OCI-LY7 (cell line): Measurements from ENCODE around the gene ARMC7. TPM values are rescaled to one million over a fixed set of nuclear protein-coding genes. Genes with fewer than 3 reads are reported as not detected.

Experiments
- BruUV-seq: library from RNA; stranded (reverse); fragments of 400-500 nt; replicated peaks from 2 replicates; lab custom pipeline; 2021; lab: Mats Ljungman, UMichigan
- CTCF ChIA-PET: fragments of 300-600 bp; sonication (Branson Sonifier 250); formaldehyde crosslinking; loops from one replicate; lab custom pipeline; 2022; ENCODE audit warnings: antibody characterized with exemption; ENCODE audit not compliant: unreplicated experiment; lab: Charles Lee
- POLR2A ChIA-PET: fragments of 300-600 bp; sonication (Branson Sonifier 250); formaldehyde crosslinking; loops from one replicate; lab custom pipeline; 2022; ENCODE audit warnings: antibody characterized with exemption; lab: Charles Lee
- DNase-seq: peaks from one replicate; pipeline ENCODE4 v3.0.0-alpha.2; 2015; ENCODE audit warnings: low spot score
- H2AFZ ChIP-seq: fragments of 200-600 bp; sonication (generic), shearing (Covaris generic); 2 replicates; pipeline ENCODE4 v1.6.1; 2014; ENCODE audit warnings: mild to moderate bottlenecking, antibody characterized with exemption, low read length, moderate library complexity
- H3K27ac ChIP-seq: fragments of 200-600 bp; sonication (generic); 2 replicates; pipeline ENCODE4 v1.5.1; 2014; ENCODE audit warnings: mixed run types, low read depth, mild to moderate bottlenecking, moderate library complexity, low read length, inconsistent platforms; ENCODE audit not compliant: poor library complexity, severe bottlenecking
- H3K36me3 ChIP-seq: fragments of 200-600 bp; sonication (generic); 2 replicates; pipeline ENCODE4 v1.6.1; 2014; ENCODE audit warnings: mild to moderate bottlenecking, antibody characterized with exemption, low read length, moderate library complexity, mixed read lengths; ENCODE audit not compliant: insufficient read depth
- H3K4me1 ChIP-seq: fragments of 200-600 bp; sonication (generic); 2 replicates; pipeline ENCODE4 v1.5.1; 2014; ENCODE audit warnings: mild to moderate bottlenecking, low read length; ENCODE audit not compliant: insufficient read depth, poor library complexity, severe bottlenecking
- H3K4me2 ChIP-seq: fragments of 200-600 bp; sonication (generic); 2 replicates; pipeline ENCODE4 v1.6.1; 2014; ENCODE audit warnings: mild to moderate bottlenecking, low read length
- H3K4me3 ChIP-seq: fragments of 200-600 bp; sonication (generic); 2 replicates; pipeline ENCODE4 v1.5.1; 2014; ENCODE audit warnings: mild to moderate bottlenecking, low read depth, low read length; ENCODE audit not compliant: poor library complexity, severe bottlenecking
- H3K79me2 ChIP-seq: fragments of 200-600 bp; sonication (generic); 2 replicates; pipeline ENCODE4 v1.6.1; 2016; ENCODE audit warnings: low read depth, mild to moderate bottlenecking, low read length, moderate library complexity, mixed read lengths; ENCODE audit not compliant: insufficient read depth
- H3K9me2 ChIP-seq: fragments of 200-600 bp; sonication (generic); 2 replicates; pipeline ENCODE4 v1.6.1; 2016; ENCODE audit warnings: mild to moderate bottlenecking, low read length, mixed read lengths; ENCODE audit not compliant: insufficient read depth
- H3K9me3 ChIP-seq: fragments of 200-600 bp; sonication (generic); 2 replicates; pipeline ENCODE4 v1.6.1; 2014; ENCODE audit warnings: mild to moderate bottlenecking, mixed run types, low read length, mixed read lengths
- H4K20me1 ChIP-seq: fragments of 200-600 bp; sonication (generic); 2 replicates; pipeline ENCODE4 v1.6.1; 2014; ENCODE audit warnings: mild to moderate bottlenecking, antibody characterized with exemption, low read length, moderate library complexity, mixed read lengths; ENCODE audit not compliant: insufficient read depth
- EZH2phosphoT487 ChIP-seq: fragments of 200-600 bp; sonication (generic); IDR thresholded peaks from 2 replicates; pipeline ENCODE4 v1.6.1; 2018; ENCODE audit warnings: low read depth, borderline replicate concordance, mild to moderate bottlenecking, mixed run types, antibody characterized with exemption, low read length, moderate library complexity, mixed read lengths
- intact Hi-C: fragments of 100-400 bp; cut with micrococcal nuclease; formaldehyde crosslinking; loops from one replicate; pipeline ENCODE4 v1.10.0; 2022; ENCODE audit not compliant: unreplicated experiment
- total RNA-seq, 2 experiments: library from RNA; depleted of rRNA in 1 of 2; stranded (reverse); fragments of >200 nt in 1 of 2; shearing (Covaris generic) in 1 of 2; gene quantifications; 2 replicates each; pipeline ENCODE4 v1.2.3, GENCODE V29; 2014 to 2022
- TF ChIP-seq, protein P1 (sequence below): fragments of 200-600 bp; sonication (generic); conservative IDR thresholded peaks from 2 replicates; pipeline ENCODE4 v1.5.1; 2014; ENCODE audit warnings: mild to moderate bottlenecking, antibody characterized with exemption, low read length, moderate library complexity, mixed read lengths

Gene ARMC7
- total RNA-seq, 2 experiments from 2014 or later: 7.1 to 19.9 TPM

DNA sequence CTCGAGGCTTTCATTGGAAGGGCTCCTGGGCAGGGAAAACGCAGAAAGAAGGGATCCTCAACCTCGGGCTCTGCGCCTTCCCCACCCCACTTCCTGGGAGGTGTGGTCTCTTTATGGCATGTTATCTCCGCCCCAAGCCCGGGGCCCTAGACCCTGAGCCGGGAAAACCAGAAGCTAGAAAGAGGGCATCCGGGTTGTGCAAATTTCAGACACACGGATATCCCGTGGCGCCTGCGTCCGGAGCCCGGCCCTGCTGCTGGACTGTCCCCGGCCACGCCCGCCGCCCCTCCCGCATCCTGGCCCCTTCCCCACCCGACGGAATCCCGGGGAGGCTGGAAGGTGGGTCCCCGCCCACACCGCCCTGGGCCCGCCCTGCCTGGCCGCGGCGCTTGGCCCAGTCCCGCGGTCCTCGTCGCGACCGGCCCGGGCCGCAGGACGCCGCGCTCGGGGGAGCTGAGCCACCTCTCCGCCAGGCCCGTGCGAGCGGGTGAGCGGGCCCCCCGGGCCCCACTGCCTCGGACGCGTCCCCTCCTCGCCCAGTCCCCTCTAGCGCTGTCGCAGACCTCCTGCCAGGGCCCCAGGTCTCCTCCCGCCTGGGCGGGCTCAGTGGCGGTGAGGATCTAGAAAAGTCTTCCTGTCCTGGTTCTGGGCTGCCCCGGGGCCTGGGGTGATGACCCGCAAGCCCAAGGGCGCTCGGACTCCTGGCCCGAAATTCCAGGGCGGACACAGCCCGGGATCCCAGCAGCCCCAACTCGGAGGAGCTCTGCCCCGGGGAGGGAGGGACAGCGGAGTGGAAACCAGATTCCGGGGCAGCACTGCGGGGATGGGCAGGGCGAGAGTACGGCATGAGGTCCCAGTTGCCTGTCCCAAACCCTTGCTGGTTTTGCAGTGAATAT, 22.0 kb upstream of the ARMC7 start, which contains the start of gene SLC16A5:
TSS of gene SLC16A5 (plus strand) at position 397 of the 896 bp plus-strand sequence. CDS start 5,683 bp downstream, outside the sequence.
- POLR2A ChIA-PET: no interaction called here
- peak within 1 kb of the TSS; percentile 64; the same call in 1 of the 2 replicates for H2AFZ ChIP-seq
- BruUV-seq: no TSS peak
- H3K36me3 ChIP-seq: no peaks in the 10 kb centered on the region
- no peak within 1 kb of the TSS for H3K4me3 ChIP-seq
- H3K9me3 ChIP-seq: no peaks in the 10 kb centered on the region
- CTCF ChIA-PET: no interaction called here
- peaks cover 19% of the 10 kb centered on the region for H3K4me1 ChIP-seq
- H3K4me2 ChIP-seq: peak within 1 kb of the TSS; percentile 10; the same call in 1 of the 2 replicates
- intact Hi-C loops: no loop called here
- TF ChIP-seq, protein P1, sequence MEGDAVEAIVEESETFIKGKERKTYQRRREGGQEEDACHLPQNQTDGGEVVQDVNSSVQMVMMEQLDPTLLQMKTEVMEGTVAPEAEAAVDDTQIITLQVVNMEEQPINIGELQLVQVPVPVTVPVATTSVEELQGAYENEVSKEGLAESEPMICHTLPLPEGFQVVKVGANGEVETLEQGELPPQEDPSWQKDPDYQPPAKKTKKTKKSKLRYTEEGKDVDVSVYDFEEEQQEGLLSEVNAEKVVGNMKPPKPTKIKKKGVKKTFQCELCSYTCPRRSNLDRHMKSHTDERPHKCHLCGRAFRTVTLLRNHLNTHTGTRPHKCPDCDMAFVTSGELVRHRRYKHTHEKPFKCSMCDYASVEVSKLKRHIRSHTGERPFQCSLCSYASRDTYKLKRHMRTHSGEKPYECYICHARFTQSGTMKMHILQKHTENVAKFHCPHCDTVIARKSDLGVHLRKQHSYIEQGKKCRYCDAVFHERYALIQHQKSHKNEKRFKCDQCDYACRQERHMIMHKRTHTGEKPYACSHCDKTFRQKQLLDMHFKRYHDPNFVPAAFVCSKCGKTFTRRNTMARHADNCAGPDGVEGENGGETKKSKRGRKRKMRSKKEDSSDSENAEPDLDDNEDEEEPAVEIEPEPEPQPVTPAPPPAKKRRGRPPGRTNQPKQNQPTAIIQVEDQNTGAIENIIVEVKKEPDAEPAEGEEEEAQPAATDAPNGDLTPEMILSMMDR: no peak
- TF ChIP-seq EZH2phosphoT487: no peak
- no peak for DNase-seq
- H3K27ac ChIP-seq: no peak within 1 kb of the TSS
- no peaks in the 10 kb centered on the region for H3K9me2 ChIP-seq
- no peaks in the 10 kb centered on the region for H3K79me2 ChIP-seq
- no peaks in the 10 kb centered on the region for H4K20me1 ChIP-seq

DNA sequence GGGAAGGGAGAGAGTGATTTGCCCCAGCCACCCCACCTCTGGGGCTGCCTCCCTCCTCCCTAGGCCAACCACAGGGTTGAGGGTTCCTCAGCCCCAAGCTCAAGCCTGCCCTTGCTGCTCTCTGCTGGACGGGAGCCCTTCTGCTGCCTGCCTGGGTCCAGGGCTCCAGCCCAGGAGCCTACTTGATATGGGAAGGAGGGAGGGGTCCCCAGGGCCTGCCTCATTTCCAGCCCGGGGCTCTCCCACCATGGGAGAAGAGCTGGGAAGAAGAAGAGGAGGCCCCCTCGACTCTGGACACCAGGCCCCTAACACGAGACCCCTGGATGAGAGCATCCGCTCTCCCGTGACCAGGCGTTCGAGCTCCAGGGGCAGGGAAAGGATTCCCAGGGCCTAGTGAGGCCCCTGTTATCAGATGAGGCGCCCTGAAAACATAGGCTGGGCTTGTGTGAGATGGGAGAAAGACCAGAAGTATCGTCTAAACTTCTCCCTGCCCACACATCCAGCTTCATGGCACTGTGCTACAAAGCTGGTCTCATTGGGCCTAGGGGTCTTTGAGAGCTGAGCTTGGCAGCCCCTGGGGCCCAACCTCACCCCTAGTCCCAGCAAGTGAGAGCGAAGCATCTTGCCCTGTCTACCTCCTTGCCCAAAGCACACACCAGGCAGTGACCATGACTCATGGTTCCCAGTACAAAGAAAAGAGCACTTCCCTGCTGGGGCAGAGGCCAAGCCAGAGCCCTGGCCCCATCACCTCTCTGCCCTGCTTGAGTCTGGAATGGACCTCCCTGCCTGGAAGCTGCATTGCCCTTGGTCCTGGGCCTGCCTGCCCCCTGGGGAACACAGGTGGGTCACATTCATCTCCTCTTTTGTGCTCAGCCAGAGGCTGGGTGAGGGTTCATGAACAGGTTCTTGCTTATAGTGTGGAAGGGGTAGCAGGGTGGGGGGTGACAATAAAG, 21.0 kb upstream of the ARMC7 start:
- intact Hi-C loops: no loop called here
- no peak for TF ChIP-seq EZH2phosphoT487
- TF ChIP-seq, protein P1: no peak
- H3K9me3 ChIP-seq: no peaks in the 10 kb centered on the region
- POLR2A ChIA-PET: interaction anchor here (0.6 to 0.7 kb wide), 2 partner anchors 22 to 1513 kb away, joined by 3 to 4 read pairs; no protein-coding TSS in a partner anchor
- H3K4me1 ChIP-seq: peaks cover 19% of the 10 kb centered on the region
- H3K27ac ChIP-seq: no peak overlapping the region
- CTCF ChIA-PET: no interaction called here
- no peaks in the 10 kb centered on the region for H3K9me2 ChIP-seq
- no peak overlapping the region for H3K4me2 ChIP-seq
- DNase-seq: no peak
- H3K36me3 ChIP-seq: no peaks in the 10 kb centered on the region
- BruUV-seq: no TSS peak
- H4K20me1 ChIP-seq: no peaks in the 10 kb centered on the region
- H2AFZ ChIP-seq: no peak overlapping the region
- no peaks in the 10 kb centered on the region for H3K79me2 ChIP-seq
- no peak overlapping the region for H3K4me3 ChIP-seq
